SK-N-SH treated with all-trans-retinoic acid at 6 μM for 48 hours (cell line): ENCODE measurements around the gene AADACL3.

Experiments used
- ARNTL ChIP-seq: fragments of 450-650 bp; formaldehyde crosslinking; IDR thresholded peaks from 2 replicates; pipeline ENCODE4 v1.5.0; 2020; ENCODE audit warnings: low read depth, mild to moderate bottlenecking, moderate library complexity, borderline replicate concordance
- PPARA ChIP-seq: fragments of 250-450 bp; sonication (Bioruptor Pico); IDR thresholded peaks from 2 replicates; pipeline ENCODE4 v1.5.0; 2020; ENCODE audit warnings: mild to moderate bottlenecking, borderline replicate concordance
- SNAI2 ChIP-seq: fragments of 250-450 bp; sonication (Bioruptor Pico); IDR thresholded peaks from 2 replicates; pipeline ENCODE4 v1.5.0; 2020; ENCODE audit warnings: mild to moderate bottlenecking, moderate library complexity
- ZFP30 ChIP-seq: fragments of 450-650 bp; formaldehyde crosslinking; IDR thresholded peaks from 2 replicates; pipeline ENCODE4 v1.5.0; 2022; ENCODE audit warnings: mild to moderate bottlenecking, moderate library complexity
- TF ChIP-seq, protein P1 (sequence below): fragments of 250-450 bp; sonication (Bioruptor Pico); IDR thresholded peaks from 2 replicates; pipeline ENCODE4 v1.8.0; 2020; ENCODE audit warnings: mild to moderate bottlenecking, moderate library complexity, borderline replicate concordance
- TF ChIP-seq, protein P2 (sequence below): fragments of 250-450 bp; sonication (Bioruptor Pico); IDR thresholded peaks from 2 replicates; pipeline ENCODE4 v1.5.1; 2020; ENCODE audit warnings: low read depth, mild to moderate bottlenecking, moderate library complexity

DNA sequence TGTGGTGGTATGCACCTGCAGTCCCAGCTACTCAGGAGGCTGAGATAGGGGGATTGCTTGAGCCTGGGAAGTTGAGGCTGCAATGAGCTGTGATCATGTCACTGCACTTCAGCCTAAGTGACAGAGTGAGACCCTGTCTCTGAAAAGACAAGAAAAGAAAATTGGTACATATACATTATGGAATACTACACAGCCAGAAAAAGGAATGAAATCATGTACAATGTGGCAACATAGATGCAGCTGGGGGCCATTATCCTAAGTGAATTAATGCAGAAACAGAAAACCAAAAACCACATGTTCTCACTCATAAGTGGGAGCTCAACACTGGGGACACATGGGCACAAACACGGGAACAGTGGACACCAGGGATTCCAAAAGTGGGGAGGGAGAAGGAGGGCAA lies 23.0 kb downstream of the AADACL3 start:
- TF ChIP-seq, protein P1, sequence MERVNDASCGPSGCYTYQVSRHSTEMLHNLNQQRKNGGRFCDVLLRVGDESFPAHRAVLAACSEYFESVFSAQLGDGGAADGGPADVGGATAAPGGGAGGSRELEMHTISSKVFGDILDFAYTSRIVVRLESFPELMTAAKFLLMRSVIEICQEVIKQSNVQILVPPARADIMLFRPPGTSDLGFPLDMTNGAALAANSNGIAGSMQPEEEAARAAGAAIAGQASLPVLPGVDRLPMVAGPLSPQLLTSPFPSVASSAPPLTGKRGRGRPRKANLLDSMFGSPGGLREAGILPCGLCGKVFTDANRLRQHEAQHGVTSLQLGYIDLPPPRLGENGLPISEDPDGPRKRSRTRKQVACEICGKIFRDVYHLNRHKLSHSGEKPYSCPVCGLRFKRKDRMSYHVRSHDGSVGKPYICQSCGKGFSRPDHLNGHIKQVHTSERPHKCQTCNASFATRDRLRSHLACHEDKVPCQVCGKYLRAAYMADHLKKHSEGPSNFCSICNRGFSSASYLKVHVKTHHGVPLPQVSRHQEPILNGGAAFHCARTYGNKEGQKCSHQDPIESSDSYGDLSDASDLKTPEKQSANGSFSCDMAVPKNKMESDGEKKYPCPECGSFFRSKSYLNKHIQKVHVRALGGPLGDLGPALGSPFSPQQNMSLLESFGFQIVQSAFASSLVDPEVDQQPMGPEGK (CRISPR knock-in tag) = no peak
- TF ChIP-seq, protein P2, sequence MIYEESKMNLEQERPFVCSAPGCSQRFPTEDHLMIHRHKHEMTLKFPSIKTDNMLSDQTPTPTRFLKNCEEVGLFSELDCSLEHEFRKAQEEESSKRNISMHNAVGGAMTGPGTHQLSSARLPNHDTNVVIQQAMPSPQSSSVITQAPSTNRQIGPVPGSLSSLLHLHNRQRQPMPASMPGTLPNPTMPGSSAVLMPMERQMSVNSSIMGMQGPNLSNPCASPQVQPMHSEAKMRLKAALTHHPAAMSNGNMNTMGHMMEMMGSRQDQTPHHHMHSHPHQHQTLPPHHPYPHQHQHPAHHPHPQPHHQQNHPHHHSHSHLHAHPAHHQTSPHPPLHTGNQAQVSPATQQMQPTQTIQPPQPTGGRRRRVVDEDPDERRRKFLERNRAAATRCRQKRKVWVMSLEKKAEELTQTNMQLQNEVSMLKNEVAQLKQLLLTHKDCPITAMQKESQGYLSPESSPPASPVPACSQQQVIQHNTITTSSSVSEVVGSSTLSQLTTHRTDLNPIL (CRISPR knock-in tag) = no peak
- no peak for TF ChIP-seq ZFP30 (CRISPR knock-in tag)
- TF ChIP-seq ARNTL = no peak
- no peak for TF ChIP-seq PPARA (CRISPR knock-in tag)
- TF ChIP-seq SNAI2 (CRISPR knock-in tag) = no peak
